GM18517 (cell line): ENCODE results near the gene NEU4.

Experiments used
- ATAC-seq: cut with Tn5 transposase; IDR thresholded peaks from one replicate; pipeline ENCODE4 v1.9.1; 2021; ENCODE audit warnings: mild to moderate bottlenecking, moderate library complexity; ENCODE audit not compliant: unreplicated experiment

NEU4 gene

DNA sequence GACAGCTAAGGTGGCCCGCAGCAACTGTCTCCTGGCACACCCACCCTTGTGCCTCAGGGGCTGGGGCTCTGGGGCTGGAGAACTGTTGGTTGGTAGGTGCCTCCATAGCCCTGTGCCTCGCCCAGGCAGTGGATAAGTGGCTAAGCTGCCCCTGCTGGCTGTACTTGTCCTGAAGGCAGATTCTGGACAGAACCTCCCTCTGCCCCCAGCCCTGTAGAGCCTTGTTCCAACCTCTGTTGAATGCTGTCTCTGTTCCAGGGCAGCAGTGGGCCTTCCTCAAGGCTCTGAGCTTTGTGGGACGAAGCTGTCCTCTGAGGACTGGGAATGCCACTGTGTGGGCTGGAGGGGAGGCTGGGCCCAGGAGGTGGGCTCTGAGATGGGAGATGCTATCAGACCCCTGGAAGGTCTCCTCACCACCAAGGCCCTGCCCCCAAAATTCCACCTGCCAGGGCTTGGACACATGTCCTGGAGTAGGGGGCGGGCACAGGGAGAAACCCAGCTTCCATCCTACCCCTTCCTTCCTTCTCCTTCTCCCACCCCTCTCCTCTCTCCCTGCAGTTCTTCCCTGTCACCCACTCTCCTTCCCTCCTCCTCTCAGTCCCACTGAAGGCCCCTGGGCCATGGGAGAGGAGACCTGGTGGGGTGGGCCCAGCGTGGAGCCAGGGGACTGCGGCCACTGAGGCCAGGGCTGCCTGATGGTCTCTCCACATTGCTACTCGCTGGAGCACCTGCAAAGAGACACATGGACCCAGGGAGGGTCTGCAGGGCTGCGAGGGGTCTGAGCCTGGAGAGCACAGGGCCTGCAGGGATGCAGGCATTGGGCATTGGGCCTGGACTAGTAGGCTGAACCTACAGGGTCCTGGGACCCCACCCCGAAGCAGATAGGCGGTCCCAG lies 51.4 kb downstream of the NEU4 start:
- ATAC-seq, result no peak

DNA sequence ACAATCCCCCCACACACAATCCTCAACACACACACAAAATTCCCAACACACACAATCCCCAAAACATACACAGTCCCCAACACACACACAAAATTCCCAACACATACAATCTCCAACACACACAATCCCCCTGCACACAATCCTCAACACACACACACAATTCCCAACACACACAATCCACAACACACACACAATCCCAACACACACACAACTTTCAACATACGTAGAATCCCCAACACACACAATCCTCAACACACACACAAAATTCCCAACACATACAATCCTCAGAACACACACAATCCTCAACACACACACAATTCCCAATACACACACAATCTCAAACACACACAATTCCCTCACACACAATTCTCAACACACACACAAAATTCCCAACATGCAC lies 52.3 kb downstream of the NEU4 start:
- no peak for ATAC-seq

DNA sequence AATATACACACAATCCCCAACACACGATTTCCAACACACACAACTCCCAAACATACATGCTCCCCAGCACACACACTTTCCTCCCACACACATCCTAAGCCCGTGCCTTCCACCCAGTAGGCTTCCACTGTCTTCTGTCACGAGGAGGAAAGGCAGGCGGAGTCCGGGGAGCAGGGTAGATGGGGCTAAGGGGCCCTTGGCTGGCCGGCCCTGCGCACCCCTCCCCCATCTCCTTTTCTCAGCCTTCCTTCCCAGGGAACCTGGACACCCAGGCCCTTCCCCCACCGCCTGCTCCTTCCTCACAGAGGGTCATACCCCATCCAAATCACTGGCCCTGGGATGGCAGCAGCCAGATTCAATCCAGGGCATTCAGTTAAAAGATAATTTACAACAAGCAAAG lies 53.1 kb downstream of the NEU4 start:
- ATAC-seq, result no peak

DNA sequence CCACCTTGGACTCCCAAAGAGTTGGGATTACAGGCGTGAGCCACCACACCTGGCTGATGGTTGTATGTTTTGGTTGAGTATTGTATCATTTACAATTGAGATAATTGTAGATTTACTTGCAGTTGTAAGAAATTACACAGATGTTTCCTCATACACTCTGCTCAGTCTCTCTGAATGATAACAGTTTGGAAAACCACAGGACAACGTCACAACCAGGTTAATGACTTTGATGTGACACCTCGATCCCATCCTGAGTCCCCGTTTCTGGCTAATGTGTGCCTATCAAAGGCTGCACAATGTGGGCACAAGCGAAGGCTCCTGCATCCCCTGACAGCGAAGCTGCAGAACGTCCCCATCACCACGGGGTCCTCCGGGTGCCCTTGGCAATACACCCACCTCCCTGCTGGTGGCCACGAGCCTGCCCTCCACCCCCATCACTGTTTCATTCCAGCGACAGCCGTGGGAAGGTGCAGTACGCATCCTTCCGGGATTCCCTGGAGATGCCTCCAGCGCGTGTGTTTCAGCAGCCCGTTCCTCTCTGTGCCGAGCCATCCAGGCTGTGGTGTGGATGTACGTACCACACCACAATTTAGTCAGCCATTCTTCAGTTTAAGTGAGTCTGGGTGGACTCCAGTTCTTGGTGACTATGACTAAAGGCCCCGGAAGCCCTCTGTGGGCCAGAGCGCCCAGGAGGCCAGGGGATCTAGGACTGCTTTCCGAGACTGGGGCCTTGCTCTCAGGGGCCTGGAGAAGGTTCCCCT lies 54.0 kb downstream of the NEU4 start:
- ATAC-seq, result no peak

DNA sequence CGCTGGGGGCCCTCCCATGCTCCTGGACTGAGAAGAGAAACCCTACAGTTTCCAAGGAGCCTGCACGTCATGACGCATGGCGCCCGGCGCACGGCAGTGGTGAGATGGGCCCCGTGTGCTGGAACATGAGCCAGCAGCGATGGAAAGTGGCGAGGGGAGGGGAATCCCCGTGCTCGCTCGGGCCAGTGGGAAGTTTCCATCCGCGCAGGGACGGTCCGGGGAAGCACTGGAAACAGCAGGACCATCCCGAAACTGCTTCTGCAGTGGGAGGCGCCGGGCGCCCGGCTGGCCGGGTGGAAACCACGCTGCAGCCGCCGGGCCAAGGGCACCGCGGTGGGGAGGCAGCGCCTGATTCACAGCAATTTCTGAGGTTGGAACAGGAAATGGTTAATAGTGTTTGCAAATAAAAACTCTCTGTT lies 54.6 kb downstream of the NEU4 start:
- no peak for ATAC-seq

DNA sequence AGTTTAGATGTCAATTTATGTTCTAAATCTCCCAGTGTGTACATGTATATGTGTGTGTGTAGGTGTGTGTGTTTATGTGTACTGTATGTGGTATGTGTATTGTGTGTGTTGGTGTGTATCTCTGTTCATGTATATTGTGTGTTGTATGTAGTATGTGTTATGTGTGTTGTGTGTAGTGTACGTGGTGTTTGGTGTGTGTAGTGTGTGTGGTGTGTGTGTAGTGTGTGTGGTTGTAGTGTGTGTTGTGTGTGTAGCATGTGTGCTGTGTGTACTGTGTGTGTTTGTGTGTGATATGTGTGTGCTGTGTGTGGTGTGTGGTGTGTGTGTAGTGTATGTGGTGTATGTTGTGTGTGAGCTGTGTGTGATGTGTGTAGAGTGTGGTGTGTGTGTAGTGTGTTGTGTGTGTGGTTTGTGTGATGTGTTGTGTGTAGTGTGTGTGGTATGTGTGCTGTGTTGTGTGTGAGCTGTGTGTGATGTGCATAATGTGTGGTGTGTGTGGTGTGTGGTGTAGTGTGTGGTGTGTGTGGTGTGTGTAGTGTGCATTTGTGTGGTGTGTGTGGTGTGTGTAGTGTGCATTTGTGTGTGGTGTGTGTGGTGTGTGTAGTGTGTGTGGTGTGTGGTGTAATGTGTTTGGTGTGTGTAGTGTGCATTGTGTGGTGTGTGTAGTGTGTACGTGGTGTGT lies 55.3 kb downstream of the NEU4 start:
- no peak for ATAC-seq

DNA sequence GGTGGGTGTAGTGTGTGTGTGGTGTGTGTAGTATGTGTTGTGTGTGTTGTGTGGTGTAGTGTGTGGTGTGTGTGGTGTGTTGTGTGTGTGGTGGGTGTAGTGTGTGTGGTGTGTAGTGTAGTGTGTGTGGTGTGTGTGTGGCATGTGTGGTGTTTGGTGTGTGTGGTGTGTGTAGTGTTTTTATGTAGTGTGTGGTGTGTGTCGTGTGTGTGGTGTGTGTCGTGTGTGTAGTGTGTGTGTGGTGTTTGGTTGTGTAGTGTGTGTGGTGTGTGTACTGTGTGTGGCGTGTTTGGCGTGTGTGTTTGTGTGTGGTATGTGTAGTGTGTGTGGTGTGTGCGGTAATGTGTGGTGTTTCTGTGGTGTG lies 55.8 kb downstream of the NEU4 start:
- no peak for ATAC-seq

DNA sequence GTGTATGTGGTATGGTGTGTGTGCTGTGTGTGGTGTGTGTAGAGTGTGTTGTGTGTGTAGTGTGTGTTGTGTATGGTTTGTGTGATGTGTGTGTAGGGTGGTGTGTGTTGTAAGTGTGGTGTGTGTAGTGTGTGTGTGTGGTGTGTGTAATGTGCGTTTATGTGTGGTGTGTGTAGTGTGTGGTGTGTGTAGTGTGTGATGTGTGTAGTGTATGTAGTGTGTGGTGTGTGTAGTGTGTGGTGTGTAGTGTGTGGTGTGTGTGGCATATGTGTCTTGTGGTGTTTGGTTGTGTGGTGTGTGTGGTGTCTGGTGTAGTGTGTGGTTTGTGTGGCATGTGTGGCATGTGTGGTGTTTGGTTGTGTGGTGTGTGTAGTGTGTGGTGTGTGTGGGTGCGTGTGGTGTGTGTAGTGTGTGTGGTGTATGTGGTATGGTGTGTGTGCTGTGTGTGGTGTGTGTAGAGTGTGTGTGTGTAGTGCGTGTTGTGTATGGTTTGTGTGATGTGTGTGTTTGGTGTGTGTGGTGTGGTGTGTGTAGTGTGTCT lies 56.5 kb downstream of the NEU4 start:
- no peak for ATAC-seq

DNA sequence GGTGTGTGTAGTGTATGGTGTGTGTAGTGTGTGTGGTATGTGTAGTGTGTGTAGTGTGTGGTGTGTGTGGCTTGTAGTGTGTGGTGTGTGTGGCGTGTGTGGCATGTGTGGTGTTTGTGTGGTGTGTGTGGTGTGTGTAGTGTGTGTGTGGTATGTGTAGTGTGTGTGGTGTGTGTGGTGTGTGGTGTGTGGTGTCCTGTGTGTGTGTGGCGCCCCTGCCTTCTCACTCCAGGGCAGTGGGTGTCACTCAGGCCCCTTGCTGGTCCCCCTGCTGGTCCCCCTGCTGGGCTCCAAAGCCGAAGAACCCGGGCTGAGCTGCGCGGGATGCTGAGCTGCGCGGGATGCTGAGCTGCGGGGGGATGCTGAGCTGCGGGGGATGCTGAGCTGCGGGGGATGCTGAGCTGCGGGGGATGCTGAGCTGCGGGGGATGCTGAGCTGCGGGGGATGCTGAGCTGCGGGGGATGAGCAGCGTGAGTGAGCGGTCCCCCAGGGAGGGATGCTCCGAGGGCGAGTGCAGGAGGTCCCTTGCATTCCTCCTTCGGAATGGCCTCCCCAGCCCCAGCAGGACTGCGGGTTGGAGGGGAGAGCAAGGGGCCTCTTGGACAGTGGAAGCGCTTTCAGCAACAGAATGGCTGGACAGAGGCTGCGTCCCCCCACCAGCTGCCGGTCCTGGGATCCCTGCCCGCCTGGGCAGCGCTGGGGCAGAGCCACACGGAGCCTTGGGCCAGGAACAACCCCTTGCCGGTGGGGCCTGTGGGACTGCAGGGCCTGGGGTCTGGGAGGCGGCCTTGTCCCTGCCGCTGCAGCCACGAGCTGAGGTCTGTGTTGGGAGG lies 57.2 kb downstream of the NEU4 start:
- no peak for ATAC-seq
